A673 (cell line): ENCODE measurements around the gene SNF8. TPM values are rescaled to one million over a fixed set of nuclear protein-coding genes. Genes with fewer than 3 reads are reported as not detected.
A peak's percentile ranks its signal among the peaks of the same experiment; 100 is the strongest.

Experiments
- BruUV-seq: library from RNA; stranded (reverse); fragments of 400-500 nt; replicated peaks from 2 replicates; lab custom pipeline; 2021; lab: Mats Ljungman, UMichigan
- CTCF ChIA-PET: fragments of 300-600 bp; sonication (Branson Sonifier 250); formaldehyde crosslinking; loops from one replicate; lab custom pipeline; 2022; ENCODE audit warnings: antibody characterized with exemption; lab: Charles Lee
- POLR2A ChIA-PET: fragments of 300-600 bp; sonication (Branson Sonifier 250); formaldehyde crosslinking; loops from one replicate; lab custom pipeline; 2022; ENCODE audit warnings: antibody characterized with exemption; ENCODE audit not compliant: low non-redundant PET; lab: Charles Lee
- DNase-seq: peaks from one replicate; pipeline ENCODE4 v3.0.0-alpha.2; 2015; ENCODE audit warnings: low spot score
- H3K27ac ChIP-seq: fragments of 200-600 bp; sonication (generic); 2 replicates; pipeline ENCODE4 v1.5.1; 2016; ENCODE audit warnings: mixed run types, low read depth, mild to moderate bottlenecking, mixed read lengths, antibody characterized with exemption, low read length; ENCODE audit not compliant: poor library complexity, severe bottlenecking
- H3K27me3 ChIP-seq: fragments of 200-600 bp; sonication (generic); replicated peaks from 2 replicates; pipeline ENCODE4 v1.6.1; 2017; ENCODE audit warnings: mixed run types, low read depth, mild to moderate bottlenecking, mixed read lengths, antibody characterized with exemption, low read length; ENCODE audit not compliant: insufficient read depth, poor library complexity
- H3K36me3 ChIP-seq: fragments of 200-600 bp; sonication (generic); 2 replicates; pipeline ENCODE4 v1.6.1; 2016; ENCODE audit warnings: mixed run types, mild to moderate bottlenecking, mixed read lengths, antibody characterized with exemption, low read length; ENCODE audit not compliant: insufficient read depth, poor library complexity, severe bottlenecking
- H3K4me1 ChIP-seq: fragments of 200-600 bp; sonication (generic); 2 replicates; pipeline ENCODE4 v1.6.1; 2017; ENCODE audit warnings: mixed run types, mild to moderate bottlenecking, mixed read lengths, antibody characterized with exemption, low read length; ENCODE audit not compliant: insufficient read depth, poor library complexity, severe bottlenecking
- H3K4me3 ChIP-seq: fragments of 200-600 bp; sonication (generic); 2 replicates; pipeline ENCODE4 v1.5.1; 2016; ENCODE audit warnings: low read depth, mixed run types, mild to moderate bottlenecking, mixed read lengths, low read length; ENCODE audit not compliant: poor library complexity, severe bottlenecking
- H3K9me3 ChIP-seq: fragments of 200-600 bp; sonication (generic); 2 replicates; pipeline ENCODE4 v1.6.1; 2016; ENCODE audit warnings: mixed run types, low read depth, mild to moderate bottlenecking, mixed read lengths, antibody characterized with exemption, low read length; ENCODE audit not compliant: poor library complexity, severe bottlenecking
- EZH2 ChIP-seq: fragments of 200-600 bp; sonication (generic); IDR thresholded peaks from 2 replicates; pipeline ENCODE4 v1.6.1; 2017; ENCODE audit warnings: borderline replicate concordance, low read depth, mild to moderate bottlenecking, mixed read lengths, antibody characterized with exemption, low read length; ENCODE audit not compliant: poor library complexity, severe bottlenecking
- intact Hi-C: fragments of 100-400 bp; cut with micrococcal nuclease; formaldehyde crosslinking; loops from one replicate; pipeline ENCODE4 v1.10.0; 2022; ENCODE audit not compliant: unreplicated experiment
- total RNA-seq: library from RNA; stranded (reverse); gene quantifications from 2 replicates; pipeline ENCODE4 v1.2.3, GENCODE V29; 2021
- TF ChIP-seq, protein P1 (sequence below): fragments of 300-800, 200-600 bp; sonication (generic); conservative IDR thresholded peaks from 2 replicates; pipeline ENCODE4 v1.5.1; 2017; ENCODE audit warnings: low read depth, mild to moderate bottlenecking, antibody characterized with exemption, low read length, moderate library complexity, mixed read lengths

The SNF8 gene
- total RNA-seq, 1 experiment from 2014 or later: 177 TPM

DNA sequence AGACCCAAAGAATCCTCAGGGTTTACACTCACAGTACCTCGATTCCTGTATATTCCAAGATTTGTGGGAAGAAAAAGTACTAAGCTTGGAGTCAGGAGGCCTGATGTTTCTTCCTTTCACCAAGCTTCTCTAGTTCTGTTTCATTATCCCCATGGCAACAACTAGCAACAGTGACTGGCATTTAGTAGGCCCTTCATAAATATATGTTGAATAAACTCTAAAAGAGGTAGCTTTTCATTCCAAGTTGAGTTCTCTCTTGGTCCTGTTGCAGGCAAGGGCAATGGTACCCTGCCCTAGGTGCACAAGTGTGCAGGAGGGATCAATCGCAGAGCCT lies 37.0 kb downstream of the SNF8 start:
- intact Hi-C loops: loop anchor here (10.0 kb wide), 1 partner anchor 287 kb away; no protein-coding TSS in a partner anchor
- Histone ChIP-seq H3K27ac (peak overlapping the region; percentile 94), H3K27me3 (no peaks in the 10 kb centered on the region), H3K9me3 (no peaks in the 10 kb centered on the region), H3K36me3 (peaks cover 30% of the 10 kb centered on the region), H3K4me1 (peaks cover 16% of the 10 kb centered on the region), H3K4me3 (peak overlapping the region; percentile 89)
- CTCF ChIA-PET: interaction anchor here (0.7 to 1.5 kb wide), 2 partner anchors 23 to 156 kb away, joined by 4 to 8 read pairs; no protein-coding TSS in a partner anchor
- no peak for TF ChIP-seq EZH2
- TF ChIP-seq, protein P1, sequence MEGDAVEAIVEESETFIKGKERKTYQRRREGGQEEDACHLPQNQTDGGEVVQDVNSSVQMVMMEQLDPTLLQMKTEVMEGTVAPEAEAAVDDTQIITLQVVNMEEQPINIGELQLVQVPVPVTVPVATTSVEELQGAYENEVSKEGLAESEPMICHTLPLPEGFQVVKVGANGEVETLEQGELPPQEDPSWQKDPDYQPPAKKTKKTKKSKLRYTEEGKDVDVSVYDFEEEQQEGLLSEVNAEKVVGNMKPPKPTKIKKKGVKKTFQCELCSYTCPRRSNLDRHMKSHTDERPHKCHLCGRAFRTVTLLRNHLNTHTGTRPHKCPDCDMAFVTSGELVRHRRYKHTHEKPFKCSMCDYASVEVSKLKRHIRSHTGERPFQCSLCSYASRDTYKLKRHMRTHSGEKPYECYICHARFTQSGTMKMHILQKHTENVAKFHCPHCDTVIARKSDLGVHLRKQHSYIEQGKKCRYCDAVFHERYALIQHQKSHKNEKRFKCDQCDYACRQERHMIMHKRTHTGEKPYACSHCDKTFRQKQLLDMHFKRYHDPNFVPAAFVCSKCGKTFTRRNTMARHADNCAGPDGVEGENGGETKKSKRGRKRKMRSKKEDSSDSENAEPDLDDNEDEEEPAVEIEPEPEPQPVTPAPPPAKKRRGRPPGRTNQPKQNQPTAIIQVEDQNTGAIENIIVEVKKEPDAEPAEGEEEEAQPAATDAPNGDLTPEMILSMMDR: no peak
- POLR2A ChIA-PET: interaction anchor here (1.7 kb wide), 1 partner anchor 15 kb away, joined by 7 read pairs; the partner anchor contains the start of gene ATP5MC1
- no peak for DNase-seq
- TSS peak; percentile 85 for BruUV-seq

DNA sequence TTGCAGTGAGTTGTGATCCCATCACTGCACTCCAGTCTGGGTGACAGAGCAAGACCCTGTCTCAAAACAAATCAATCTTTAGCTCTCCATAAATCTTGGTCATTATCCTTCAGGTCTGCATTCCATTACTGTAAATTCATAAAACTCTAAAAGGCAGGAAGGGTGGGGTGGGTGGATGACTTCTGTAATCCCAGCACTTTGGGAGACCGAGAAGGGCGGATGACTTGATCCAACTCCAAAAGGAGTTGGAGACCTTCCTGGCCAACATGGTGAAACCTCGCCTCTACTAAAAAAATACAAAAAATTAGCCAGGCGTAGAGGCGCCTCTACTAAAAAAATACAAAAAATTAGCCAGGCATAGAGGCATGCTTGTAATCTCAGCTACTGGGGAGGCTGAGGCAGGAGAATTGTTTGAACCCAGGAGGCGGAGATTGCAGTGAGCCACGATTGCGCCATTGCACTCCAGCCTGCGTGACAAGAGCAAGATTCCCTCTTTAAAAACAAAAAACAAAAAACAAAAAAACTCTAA lies 38.6 kb downstream of the SNF8 start:
- H3K4me3 ChIP-seq: no peak overlapping the region
- TF ChIP-seq, protein P1: no peak
- no peak for TF ChIP-seq EZH2
- POLR2A ChIA-PET: no interaction called here
- H3K27ac ChIP-seq: no peak overlapping the region
- no peak for DNase-seq
- H3K36me3 ChIP-seq: peaks cover 14% of the 10 kb centered on the region
- intact Hi-C loops: loop anchor here (10.0 kb wide), 1 partner anchor 289 kb away; no protein-coding TSS in a partner anchor
- no peaks in the 10 kb centered on the region for H3K9me3 ChIP-seq
- no TSS peak for BruUV-seq
- H3K4me1 ChIP-seq: peaks cover 14% of the 10 kb centered on the region
- no peaks in the 10 kb centered on the region for H3K27me3 ChIP-seq
- CTCF ChIA-PET: no interaction called here

DNA sequence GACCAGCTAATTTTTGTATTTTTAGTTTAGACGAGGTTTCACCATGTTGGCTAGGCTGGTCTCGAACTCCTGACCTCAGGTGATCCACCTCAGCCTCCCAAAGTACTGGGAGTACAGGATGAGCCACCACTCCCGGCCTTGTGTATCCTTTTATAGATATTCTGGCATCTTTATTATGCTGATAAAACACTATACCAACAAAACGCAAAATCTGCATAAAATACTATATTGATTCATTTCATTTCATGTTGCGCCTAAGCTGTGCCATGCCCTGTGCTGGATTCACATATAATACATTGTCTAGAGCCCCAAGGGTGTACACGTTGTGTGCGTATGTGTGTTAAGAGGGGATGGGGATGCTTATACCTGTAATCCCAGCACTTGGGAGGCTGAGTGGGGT lies 40.2 kb downstream of the SNF8 start:
- no peaks in the 10 kb centered on the region for H3K36me3 ChIP-seq
- ChIA-PET POLR2A (interaction anchor here (0.7 kb wide), 1 partner anchor 12 kb away, joined by 8 read pairs; the partner anchor contains the start of gene ATP5MC1), CTCF (interaction anchor here (0.6 kb wide), 1 partner anchor 35 kb away, joined by 3 read pairs; no protein-coding TSS in a partner anchor)
- TF ChIP-seq EZH2: no peak
- H3K9me3 ChIP-seq: no peaks in the 10 kb centered on the region
- H3K4me1 ChIP-seq: no peaks in the 10 kb centered on the region
- BruUV-seq: no TSS peak
- no peak overlapping the region for H3K4me3 ChIP-seq
- intact Hi-C loops: loop anchor here (10.0 kb wide), 1 partner anchor 290 kb away; no protein-coding TSS in a partner anchor
- DNase-seq: no peak
- no peak overlapping the region for H3K27ac ChIP-seq
- H3K27me3 ChIP-seq: no peaks in the 10 kb centered on the region

DNA sequence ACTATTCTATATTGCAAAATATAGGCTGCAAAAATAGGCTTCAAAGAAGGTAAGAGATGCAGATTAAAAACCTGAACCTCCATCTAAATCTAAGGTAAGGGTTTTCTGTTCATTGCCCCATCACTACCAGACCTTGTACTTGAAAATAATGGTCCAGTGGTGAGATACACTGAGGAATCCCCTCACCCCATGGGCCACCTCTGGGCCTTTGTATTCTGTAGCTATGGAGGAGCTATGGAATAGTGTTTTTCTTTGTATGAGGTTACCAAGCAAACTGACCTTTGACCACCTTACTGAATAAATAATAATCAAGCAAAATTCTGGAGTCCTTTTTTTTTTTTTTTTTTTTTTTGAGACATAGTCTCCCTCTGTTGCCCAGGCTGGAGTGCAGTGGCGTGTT lies 41.2 kb downstream of the SNF8 start:
- no peak for DNase-seq
- Histone ChIP-seq H3K9me3 (no peaks in the 10 kb centered on the region), H3K4me3 (no peak overlapping the region), H3K27me3 (no peaks in the 10 kb centered on the region), H3K27ac (no peak overlapping the region), H3K36me3 (no peaks in the 10 kb centered on the region), H3K4me1 (no peaks in the 10 kb centered on the region)
- ChIA-PET CTCF (no interaction called here), POLR2A (interaction anchor here (0.6 kb wide), 1 partner anchor 34 kb away, joined by 15 read pairs; no protein-coding TSS in a partner anchor)
- no TSS peak for BruUV-seq
- TF ChIP-seq EZH2: no peak
- TF ChIP-seq, protein P1: no peak
- intact Hi-C loops: loop anchor here (10.0 kb wide), 1 partner anchor 291 kb away; no protein-coding TSS in a partner anchor
